Endothelial cell of umbilical vein (primary cell): ENCODE data around the gene FCER2.

ENCODE experiments used
- CTCF ChIP-seq, 2 donors: IDR thresholded peaks; 1 replicate in 1 of 2; 2 replicates in 1 of 2; pipeline ENCODE4 v1.5.1; 2011; ENCODE audit warnings: low read length in 2 of 2, mild to moderate bottlenecking in 2 of 2, moderate library complexity in 2 of 2, control low read depth in 1 of 2, inconsistent platforms in 1 of 2, low read depth in 1 of 2; ENCODE audit not compliant: insufficient read depth in 1 of 2; ENCODE audit errors: extremely low read depth in 1 of 2
- JUN ChIP-seq: IDR thresholded peaks from 2 replicates; pipeline ENCODE4 v1.6.1; 2011; ENCODE audit warnings: borderline replicate concordance, low read depth; ENCODE audit not compliant: insufficient read length, insufficient read depth
- MAX ChIP-seq: IDR thresholded peaks from 2 replicates; pipeline ENCODE4 v1.6.1; 2011; ENCODE audit not compliant: insufficient read depth, insufficient read length
- MYC ChIP-seq: IDR thresholded peaks from one replicate; pipeline ENCODE4 v1.6.1; 2011; ENCODE audit warnings: mild to moderate bottlenecking, low read depth, low read length
- POLR2A ChIP-seq: IDR thresholded peaks from 2 replicates; pipeline ENCODE4 v1.6.1; 2012; ENCODE audit warnings: low read depth, mild to moderate bottlenecking, control low read depth, low read length

- TF ChIP-seq CTCF (IDR thresholded peaks at IDR 0.05; ENCODE audit: extremely low read depth in 1 of 2, insufficient read depth in 1 of 2, low read depth in 1 of 2, low read length in 2 of 2) (no peak), POLR2A (no peak), JUN (no peak), MYC (no peak), MAX (no peak)
These were observed 31.7 kb downstream of the FCER2 start for GRCh38 chr19:7670150-7670783.
